Peyer's patch (tissue), 4 donors: Measurements from ENCODE around the gene METAP1D.

Source experiments
- CTCF ChIP-seq, 6 experiments: fragments of 450-650 bp in 4 of 6; fragments of 200-600 bp in 2 of 6; sonication (generic) in 1 of 6; IDR thresholded peaks; one replicate each; pipeline ENCODE4 v1.5.1; 2017 to 2019; ENCODE audit warnings: antibody characterized with exemption in 6 of 6, mild to moderate bottlenecking in 3 of 6, moderate library complexity in 1 of 6
- POLR2A ChIP-seq, 2 donors: fragments of 450-650 bp; IDR thresholded peaks; one replicate each; pipeline ENCODE4 v1.5.1; 2017; ENCODE audit warnings: antibody characterized with exemption in 2 of 2, mild to moderate bottlenecking in 2 of 2, moderate library complexity in 2 of 2

- no peak for TF ChIP-seq POLR2A (IDR thresholded peaks at IDR 0.05)
- no peak for TF ChIP-seq CTCF (IDR thresholded peaks at IDR 0.05)
Observed at GRCh38 chr2:172098650-172099471, 99.1 kb downstream of the METAP1D start.
